H4 (cell line): ENCODE data around the gene ADAM10. TPM values are rescaled to one million over a fixed set of nuclear protein-coding genes. Genes with fewer than 3 reads are reported as not detected.
"Not testable (repeated sequence)": the region's sequence is repeated elsewhere in the genome, so short reads cannot be mapped to it uniquely, and the experiment has no call there.

Source experiments
- DNase-seq: peaks from one replicate; pipeline ENCODE4 v3.0.0-alpha.2; 2015; ENCODE audit warnings: low spot score
- total RNA-seq: library from RNA; depleted of rRNA; stranded (reverse); fragments of >200 nt; shearing (Covaris generic); gene quantifications from 2 replicates; pipeline ENCODE4 v1.2.3, GENCODE V29; 2014

ADAM10 gene
- total RNA-seq, 1 experiment from 2014 or later, result 58.3 TPM

DNA sequence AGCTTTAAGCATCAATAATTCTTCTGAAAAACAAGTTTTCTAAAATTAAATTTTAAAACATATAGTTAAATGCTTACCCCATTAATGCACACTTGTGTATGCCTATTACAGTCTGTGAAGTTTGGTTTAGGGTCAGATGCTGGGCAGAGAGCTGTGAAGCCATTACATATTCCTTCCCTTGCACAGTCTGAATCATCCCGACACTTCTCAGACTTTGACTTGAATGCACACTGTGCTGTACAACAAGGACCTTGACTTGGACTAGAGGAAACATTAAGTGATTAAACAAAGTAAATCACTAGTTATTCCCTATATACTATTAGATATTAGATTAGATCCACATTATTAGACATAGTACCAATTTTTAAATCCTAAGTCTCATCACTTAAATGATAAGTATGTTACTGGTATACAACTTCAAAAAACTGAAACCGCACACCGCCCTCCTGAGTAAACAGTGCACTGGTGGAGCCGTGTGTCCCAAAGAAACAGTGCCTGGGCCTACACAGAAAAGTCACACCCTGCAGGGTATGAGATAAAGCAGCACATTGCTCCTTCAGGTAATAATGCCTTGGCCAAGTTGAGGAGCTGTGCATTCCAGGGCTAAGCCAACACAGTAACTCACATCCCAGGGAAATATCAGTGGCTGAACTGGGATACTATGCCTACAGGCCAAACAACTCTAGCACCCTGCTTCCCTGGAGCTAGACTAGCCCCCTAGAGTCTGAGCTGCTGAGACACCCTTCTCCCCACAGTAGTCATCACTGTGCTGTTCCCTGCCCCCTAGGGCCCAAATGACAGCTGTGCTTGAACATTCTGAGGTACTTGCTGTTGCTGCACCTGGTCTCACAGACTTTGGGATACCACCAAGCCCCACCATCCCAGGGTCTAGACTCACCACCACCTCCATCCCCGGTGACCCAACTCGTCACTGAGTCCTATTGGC, 137.5 kb downstream of the ADAM10 start:
- no peak for DNase-seq

DNA sequence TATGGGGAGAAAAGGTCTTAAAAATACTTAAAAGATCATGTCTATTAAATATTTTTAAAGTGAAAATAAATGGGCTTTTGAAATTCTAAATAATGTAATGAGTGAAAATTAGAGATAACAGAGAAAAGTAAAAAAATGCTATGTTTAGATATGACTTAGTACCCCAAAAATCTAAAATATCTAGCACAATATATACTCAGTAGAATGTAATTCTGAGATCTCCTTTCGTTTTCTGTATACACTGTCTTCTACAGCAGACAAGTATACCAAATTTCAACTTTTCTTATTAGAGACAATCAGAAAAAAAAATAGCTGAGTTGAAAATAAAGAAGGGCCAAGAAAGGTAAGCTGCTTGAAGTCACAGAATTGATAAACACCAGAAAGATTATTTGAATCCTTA, 140.8 kb downstream of the ADAM10 start:
- no peak for DNase-seq

DNA sequence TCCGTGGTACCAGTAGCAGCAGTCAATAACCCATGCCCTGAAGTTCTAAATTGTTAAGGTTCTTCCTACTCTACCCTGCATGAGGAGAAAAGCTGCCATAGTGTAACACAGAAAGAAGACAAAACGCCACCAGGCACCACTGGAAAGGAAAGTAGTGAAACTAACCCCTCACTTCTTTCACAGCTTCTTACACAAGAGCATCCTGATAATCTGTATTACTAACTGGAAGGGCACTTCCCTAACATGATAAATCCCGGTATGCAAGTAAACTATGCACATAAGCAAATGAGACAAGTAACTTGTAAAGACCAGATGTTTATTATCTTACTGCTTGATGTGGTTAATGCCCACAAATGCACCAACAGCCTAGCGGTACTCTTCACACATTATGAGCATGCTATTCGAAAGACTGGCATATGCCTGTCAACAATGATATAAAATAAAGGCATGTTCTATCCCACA, 141.3 kb downstream of the ADAM10 start:
- DNase-seq, result peak; percentile 39

DNA sequence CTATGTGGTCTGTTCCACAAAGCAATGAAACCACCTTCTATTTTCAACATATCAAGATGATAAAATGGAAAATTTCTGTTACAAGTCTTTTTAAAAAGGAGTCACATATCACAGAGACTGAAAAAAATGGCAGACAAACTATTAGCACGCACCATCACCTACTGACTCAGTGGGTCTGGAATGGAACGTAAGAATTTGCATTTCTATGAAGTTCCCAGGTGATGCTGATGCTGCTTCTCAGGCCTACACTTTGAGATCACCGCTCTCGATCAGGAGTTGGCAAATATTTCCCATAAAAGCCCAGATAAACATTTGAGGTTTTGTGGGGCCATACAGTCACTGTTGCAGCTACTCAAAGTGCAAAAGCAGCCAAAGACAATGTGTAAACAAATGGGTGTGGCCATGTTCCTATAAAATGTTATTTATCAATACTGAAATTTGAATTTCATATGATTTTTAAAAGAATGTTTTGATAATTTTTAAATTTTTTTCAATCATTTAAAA, 142.9 kb downstream of the ADAM10 start:
- DNase-seq, result no peak

DNA sequence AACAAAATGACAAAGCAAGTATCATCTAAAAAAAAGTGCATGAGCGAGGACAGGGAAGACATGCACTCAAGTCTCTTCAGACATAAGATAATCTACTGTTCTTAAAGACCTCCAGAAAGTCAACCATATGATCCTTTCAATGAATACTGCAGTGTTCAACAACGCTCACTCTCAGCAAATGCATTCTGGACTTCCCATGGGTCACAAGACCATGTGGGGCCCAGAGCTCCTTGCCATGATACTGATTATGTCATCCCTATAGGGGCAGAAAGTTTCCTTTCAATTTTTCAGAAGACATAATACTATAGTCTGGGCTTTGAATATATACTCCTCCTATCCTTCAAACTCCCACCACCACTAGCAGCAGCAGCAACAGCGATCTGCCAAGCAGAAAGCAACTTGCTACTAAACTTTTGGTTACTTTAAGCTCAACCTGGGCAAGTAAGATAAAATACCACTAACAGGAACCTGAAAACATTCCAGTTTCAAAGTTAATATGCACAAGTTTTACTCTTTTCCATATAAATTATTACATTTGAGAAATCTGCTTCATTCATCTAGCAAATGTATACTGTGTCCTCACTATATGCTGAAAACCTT, 143.5 kb downstream of the ADAM10 start:
- DNase-seq, result no peak

DNA sequence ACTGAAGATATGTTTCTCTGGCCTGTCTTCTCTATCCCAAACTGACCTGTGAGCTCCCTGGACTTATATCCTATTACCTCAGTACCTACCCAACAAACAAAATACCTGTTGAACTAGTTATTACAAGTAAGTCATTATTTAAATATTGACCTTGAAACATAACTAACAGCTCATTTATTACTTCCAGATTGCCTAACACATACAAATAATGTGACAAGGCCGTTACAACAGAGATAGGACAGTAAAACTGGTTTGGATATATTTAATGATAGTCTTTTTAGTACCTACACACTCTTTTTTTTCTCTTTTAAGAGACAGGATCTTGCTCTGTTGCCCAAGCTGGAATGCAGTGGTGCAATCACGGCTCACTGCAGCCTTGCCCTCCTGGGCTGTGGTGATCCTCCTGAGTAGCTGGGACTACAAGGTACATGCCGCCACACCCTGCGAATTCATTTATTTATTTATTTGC, 145.0 kb downstream of the ADAM10 start:
- no peak for DNase-seq

DNA sequence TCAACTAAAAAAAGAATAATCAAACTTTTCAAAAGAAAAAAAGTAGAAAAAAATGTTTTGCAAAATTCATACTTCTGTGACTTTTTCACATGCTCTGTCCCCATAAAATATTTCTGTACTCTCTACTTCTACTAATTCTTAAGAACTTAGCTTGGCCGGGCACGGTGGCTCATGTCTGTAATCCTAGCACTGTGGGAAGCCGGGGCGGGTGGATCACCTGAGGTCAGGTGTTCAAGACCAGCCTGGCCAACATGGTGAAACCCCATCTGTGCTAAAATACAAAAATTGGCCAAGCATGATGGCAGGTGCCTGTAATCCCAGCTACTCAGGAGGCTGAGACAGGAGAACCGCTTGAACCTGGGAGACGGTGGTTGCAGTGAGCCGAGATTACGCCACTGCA, 145.6 kb downstream of the ADAM10 start:
- DNase-seq, result not testable (repeated sequence)

DNA sequence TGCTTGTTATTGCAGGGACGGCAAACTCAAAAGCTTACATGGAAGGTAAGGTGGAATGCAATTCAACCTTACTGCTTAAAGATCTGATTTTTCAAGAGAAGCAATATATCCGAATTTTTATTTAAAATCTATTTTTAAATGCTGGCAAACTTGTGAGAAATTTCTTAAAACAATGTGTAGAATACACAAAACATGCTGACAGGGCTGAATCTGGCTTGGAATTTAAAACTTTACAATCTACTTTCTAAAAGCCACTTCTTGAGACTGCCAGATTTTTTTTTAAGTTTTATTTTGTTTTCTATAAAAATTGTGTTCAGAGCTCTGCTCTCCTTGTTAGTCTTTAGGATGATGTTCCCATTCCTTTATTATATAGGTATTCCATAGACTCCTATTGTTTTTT, 146.7 kb downstream of the ADAM10 start:
- no peak for DNase-seq

DNA sequence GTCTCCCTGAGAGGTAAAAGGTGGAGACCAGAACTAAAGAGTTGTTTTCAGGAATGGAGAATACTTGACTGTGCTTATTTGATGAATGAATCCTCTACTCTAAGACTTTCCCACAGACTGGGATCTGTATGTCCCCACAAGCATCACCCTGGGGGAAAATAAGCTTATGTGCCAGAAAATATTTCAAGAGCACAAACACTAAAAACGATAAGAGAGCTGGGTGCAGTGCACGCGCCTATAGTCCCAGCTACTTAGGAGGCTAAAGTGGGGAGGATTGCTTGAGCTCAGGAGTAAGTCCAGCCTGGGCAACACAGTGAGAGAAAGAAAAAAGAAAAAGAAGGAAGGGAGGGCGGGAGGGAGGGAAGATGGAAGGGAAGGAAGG, 150.7 kb downstream of the ADAM10 start:
- no peak for DNase-seq

DNA sequence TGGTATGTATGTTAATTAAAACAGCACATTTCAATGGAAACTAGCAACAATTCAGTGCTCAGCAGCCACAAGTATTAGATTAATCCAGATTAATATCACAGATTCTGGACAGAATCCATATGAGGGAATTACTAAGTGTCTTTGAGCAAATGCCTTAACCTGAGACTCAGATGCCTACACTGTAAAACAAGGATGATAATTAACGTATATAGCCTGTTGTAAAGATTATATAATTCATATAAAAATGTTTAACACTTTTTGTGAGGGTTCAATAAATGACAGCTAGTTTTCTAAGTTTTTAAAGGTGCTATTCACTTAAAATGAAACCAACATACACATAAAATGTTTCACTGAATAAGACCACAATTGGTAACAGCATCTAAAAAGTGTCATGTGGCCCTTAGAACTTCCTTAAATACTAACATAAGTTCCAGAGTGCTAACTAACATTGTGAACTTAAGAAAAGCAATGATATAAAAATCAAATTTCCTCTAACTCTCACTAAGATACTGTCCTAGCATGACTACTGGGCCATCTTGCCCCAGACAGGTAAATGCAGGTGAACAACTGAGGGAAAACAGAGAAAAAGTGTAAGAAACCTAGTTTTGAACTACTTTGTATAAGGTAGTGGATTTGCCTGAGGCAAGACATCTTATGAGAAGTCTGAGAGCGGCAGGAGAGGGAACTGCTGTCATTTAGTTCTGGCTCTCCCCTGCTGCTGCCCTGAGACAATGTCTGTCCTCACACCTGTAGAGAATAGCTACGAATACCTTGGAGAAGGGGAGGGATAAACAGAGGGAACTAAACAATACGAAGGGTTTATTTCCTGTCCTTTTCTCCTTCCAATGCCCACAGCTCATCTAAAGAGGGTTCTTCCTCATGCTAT, 151.3 kb downstream of the ADAM10 start:
- no peak for DNase-seq

DNA sequence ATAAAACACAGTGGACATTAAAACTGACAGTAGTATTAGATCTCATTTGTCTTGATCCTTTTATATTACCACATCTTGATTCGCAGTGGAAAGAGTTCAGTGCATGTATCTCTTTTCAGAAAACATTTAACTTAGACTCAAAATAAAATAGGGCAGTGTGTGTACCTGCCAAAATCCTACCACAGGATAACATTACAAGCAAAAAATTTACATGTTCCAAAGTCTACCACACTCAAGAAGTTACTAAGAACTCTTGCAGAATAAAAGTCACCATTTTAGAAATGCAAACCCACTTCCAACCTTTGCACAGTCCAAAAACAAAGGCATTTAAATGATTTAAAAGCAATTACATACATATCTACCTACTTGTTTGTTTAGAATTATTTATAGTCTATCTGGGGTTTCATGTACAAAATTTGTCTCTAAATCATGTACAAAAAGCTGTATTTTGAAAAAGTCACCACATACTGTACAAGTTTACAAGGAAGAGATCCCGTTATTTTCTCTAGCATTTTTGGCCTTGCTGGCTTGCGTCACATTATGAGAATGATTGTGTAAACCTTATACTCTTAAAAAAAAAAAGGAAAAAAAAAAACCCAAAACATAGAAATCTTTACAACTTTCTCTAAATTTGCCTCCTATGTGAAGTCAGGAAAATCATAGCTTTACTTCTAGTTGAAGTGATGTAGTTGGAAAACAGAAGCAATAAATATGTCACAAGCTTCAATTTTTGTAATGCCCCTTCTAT, 153.8 kb downstream of the ADAM10 start:
- DNase-seq, result no peak

DNA sequence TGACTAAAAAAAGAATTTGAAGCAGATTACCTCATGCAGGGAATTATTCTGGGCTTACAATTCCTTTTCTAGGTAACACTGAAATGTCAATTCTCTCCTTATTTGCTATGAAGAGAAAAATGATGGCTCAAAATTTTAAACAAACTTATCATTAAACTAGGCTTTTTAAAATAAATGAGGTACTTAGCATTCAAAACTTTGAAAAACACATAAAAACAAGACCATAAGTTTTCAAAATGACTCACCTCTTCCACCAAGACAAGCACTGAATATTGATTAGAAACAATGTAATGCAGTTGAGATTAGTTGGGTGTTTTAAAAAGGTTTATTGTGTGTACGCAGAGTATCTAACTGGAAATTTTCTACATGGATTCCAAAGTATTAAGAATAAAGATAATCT, 154.6 kb downstream of the ADAM10 start:
- no peak for DNase-seq

DNA sequence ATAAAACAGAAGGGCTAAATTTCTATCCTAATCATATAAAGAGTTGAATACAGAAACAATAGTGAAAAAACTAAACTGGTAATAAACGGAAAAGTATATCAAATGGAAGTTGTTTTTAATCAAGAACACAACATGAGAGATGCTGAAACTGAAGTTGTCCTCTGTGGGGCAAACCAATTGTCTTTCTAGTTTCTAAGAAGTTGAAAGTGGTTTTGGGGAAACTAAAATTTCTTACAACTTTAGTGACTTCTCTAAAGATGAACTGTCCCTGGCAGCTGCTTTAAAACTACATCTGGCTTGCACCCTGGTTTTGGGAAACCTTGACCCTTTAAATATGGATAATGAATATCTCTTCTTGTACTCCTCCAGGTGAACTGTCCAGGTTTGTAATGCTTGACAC, 155.6 kb downstream of the ADAM10 start:
- DNase-seq, result no peak

DNA sequence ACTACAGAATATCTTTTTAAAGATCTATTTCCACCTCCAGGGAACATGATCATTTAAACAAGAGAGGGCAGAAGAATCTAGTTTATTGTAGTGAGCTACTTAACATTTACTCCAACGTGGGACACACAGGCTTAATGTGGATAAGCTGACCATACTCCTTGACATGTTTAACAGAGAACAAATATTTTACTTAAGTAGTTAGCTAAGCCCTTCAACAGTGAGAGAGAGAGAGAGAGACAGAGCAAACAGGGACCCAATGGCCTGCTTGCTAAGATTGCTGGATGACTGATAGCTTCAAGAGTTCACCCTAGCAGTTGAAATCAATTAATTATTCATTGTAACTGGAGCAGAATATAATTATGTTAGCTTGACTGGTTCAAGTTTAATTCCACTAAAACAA, 158.6 kb downstream of the ADAM10 start:
- DNase-seq, result no peak

DNA sequence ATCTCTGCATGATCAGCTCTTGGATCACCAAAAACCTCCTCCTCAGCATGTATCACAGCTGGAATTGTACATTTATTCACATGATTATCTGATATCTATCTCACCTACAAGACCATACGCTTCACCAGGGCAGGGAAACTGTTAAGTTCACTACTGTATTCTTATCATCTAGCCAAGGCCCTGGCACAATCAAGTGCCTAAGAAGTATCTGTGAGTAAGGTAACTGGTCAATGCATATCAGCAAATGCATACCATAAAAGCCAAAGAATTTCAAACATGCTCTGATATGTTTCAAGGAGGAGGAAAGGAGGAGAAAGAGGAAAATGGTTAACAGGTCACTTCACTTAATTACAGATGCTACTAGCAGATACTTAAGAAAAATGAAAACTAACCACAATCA, 159.3 kb downstream of the ADAM10 start:
- DNase-seq, result no peak

DNA sequence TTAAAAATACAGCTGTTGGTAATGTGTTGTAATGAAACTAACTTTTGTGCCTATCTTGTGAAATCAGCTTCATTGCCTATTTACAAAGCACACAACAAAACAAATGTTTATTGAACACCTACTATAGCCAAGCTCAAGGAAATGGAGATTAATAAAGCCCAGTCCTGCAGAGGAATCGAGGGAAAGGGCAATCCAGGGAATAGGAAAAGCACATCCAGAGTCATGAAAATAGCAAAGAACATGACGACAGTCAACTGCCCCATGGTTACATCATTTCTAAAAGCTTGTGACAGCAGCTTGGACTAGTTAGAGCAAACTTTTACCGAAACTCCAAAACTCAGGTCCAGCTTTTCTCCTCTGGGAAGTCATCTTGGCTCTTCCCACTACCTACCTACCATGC, 160.5 kb downstream of the ADAM10 start:
- no peak for DNase-seq

DNA sequence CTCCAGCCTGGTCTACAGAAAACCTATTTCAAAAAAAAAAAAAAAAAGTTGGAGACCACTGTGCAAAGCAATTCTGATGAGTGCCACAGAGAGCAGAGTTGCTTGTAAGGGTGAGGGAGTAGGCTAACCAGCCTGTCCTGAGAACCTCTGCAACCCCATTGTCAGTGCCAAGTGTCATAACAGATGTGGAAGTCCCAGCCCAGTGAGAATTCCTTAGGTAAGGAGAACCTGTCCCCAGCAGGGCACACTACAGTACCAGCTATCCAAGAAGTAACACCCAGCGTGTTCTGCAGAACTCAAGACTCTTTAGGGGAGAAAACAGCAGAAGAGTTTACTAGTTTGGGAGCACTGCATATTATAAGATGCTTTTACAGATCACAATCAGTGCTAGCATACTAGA, 161.4 kb downstream of the ADAM10 start:
- DNase-seq, result no peak

DNA sequence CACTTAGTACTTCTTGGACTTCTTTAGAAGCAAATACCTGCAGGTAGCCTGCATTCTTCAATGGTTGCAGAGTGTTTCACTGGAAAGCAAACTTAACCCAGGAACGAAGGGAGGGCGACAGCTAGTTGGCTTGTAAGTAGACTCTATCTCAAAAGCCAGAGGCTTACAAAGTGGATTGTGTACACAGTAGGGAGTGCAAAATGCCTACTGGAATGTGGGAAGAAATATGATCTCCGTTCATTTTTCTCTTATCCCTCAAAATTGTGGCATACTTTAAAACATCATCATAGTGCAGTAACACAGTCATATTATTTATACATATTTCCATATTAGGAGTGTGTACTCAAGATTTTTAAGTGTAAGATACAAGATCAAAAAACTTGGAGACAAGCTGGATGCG, 162.0 kb downstream of the ADAM10 start:
- no peak for DNase-seq

DNA sequence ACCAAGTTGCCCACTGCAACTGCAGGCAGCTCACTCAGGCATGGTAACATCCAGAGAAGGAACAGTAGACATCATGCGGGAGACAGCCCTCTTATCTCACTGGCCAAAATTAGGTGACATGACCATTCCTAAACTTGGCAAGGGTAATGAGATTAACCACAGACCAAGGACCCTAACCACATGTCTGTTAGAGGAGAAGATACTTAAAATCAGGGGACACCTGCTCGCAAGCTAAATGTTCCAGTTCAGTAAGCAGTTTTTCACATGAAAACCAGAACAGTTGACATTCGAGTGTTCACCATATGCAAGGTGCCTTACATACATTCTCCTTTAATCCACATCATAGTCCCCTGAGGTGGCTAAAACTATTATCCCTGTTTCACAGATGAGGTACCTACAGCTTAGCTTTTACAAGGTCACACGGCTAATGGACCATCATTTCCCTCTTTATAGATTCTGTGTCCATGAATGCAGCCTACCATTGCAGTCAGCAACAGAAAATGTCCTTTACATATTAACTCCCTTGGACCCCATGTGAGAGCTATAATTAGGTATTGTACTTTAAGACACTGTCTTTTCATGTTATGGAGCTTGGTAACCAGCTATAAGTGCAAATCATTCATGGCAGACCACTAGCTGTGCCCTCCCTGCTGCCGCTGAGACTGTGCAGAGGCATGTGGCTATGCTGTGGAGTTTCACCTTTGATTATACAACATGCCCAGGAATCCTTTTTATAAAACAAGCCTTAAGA, 163.6 kb downstream of the ADAM10 start:
- no peak for DNase-seq

DNA sequence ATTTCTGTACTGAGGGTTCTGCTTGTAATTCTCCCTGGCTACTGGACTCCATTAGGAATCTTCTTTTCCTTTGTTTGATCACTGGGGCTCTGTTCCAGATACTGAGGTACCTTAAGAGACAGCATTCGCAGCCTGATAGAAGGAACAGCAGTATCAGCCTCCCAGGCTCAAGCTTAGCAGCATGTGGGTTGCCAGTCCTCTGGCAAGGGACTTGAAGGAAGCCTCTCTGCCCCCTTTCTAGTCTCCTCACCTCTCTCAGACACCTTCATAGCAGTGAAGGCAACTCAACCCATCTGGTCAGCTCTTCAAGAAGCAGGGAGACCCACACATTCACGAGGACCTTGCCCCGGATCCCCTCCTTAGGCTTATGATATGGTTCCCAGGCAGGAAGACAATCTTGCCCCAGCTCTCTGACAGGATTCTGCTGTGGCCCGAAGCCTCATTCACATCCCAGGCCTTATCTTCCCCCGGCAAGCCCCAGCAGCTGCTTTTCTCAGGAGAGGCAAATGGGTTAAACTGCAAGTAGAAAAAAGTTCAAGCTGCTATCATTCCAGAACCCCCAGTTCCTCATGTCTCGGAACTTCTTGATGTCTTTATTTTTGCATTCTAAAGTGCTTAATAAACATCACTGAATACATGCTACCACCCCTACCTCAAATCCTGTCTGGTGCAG, 164.6 kb downstream of the ADAM10 start:
- no peak for DNase-seq
